Skin epidermis (tissue), 12 donors: ENCODE data around the gene PRR3.
A peak's percentile ranks its signal among the peaks of the same experiment; 100 is the strongest.

Experiments
- H3K27ac ChIP-seq, 21 experiments: fragments of 200-600 bp; sonication (generic) in 11 of 21; one replicate each; pipeline ENCODE4 v1.5.0; 2020; ENCODE audit warnings: mild to moderate bottlenecking in 3 of 21, inconsistent platforms in 2 of 21, moderate library complexity in 2 of 21
- H3K4me3 ChIP-seq, 7 experiments: fragments of 200-600 bp; sonication (generic) in 2 of 7; one replicate each; pipeline ENCODE4 v1.5.0; 2020; ENCODE audit warnings: inconsistent platforms in 2 of 7, mild to moderate bottlenecking in 2 of 7, moderate library complexity in 1 of 7

Gene PRR3

GRCh38 chr6:30601436-30601814, 44.3 kb downstream of the PRR3 start:
- Histone ChIP-seq H3K4me3 (no peak overlapping the region), H3K27ac (no peak overlapping the region)

- Histone ChIP-seq H3K27ac (no peak overlapping the region), H3K4me3 (no peak overlapping the region)
These were observed 44.9 kb downstream of the PRR3 start for GRCh38 chr6:30601815-30602641.

- Histone ChIP-seq H3K4me3 (no peak overlapping the region), H3K27ac (no peak overlapping the region)
These were observed 46.9 kb downstream of the PRR3 start for GRCh38 chr6:30603961-30604360.

DNA sequence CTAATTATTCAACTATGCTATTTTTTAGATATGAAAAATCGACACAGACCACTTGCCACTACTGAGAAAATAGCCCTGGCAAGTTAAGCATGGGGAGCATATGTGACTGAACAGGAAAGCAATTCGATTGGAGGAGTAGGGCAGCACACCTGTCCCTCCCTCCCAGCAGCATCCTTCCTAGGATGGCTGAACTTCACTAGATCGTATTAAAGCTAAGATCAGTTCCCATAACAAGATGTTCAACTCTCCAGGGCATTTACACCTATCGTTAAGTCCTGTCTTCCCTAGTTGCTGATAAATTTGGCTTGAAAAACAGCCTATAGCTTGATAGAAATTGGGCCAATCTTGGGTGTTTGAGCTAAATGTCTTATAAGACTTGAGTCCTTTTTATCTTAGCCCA, 53.0 kb downstream of the PRR3 start:
- H3K27ac ChIP-seq: peak overlapping the region in 3 of 21 experiments; percentile 14 to 33 (median 21)
- no peak overlapping the region for H3K4me3 ChIP-seq

- H3K27ac ChIP-seq: peak overlapping the region in 5 of 21 experiments; percentile 21 to 45 (median 28)
- H3K4me3 ChIP-seq: no peak overlapping the region
These were observed 54.2 kb downstream of the PRR3 start for GRCh38 chr6:30611150-30611855.

DNA sequence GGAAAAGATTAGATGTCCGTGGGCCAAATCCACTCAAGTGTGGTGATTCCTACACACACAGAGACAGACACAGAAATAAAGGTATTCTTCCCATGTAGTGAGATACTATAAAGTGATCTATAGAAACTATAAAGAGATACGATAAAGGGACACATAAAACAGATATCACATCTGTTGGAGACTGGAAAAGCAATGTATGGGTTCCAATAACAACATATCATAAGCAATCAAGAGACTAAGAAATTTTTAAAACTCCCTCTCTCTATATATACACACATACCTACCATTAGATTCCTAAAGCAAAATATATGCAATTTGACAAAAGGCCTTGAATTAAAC, 54.7 kb downstream of the PRR3 start:
- Histone ChIP-seq H3K4me3 (no peak overlapping the region), H3K27ac (peak overlapping the region in 2 of 21 experiments; percentile 17 to 31)

DNA sequence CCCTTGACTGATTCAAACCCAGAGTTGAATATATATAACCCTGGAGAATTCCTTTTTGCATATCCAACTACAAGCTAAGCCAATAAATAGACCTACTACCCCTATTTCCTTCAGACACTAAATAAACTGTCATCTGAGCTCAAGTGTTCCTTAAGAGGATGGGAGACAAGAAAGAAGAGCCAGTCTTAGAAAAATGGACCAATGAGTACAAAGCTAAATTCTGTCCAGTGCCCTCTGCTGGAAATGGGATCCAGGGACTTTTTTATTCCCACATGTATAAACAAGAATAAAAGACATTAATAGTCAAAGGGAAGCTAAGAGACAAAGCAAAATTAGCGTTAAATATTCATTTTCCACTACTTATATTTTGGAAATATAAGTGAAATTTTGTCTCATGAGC, 55.1 kb downstream of the PRR3 start:
- H3K4me3 ChIP-seq: no peak overlapping the region
- peak overlapping the region in 5 of 21 experiments; percentile 6 to 66 (median 17) for H3K27ac ChIP-seq

GRCh38 chr6:30612687-30613248, 55.7 kb downstream of the PRR3 start:
- no peak overlapping the region for H3K4me3 ChIP-seq
- H3K27ac ChIP-seq: peak overlapping the region in 5 of 21 experiments; percentile 7 to 93 (median 33)
